HuH-7.5 (cell line): Measurements from ENCODE around the gene FHOD1.

Source experiments
- DNase-seq: peaks from one replicate; pipeline ENCODE4 v3.0.0; 2011; ENCODE audit warnings: low spot score

FHOD1 gene

GRCh38 chr16:67277294-67277998 is 30.2 kb upstream of the FHOD1 start:
- DNase-seq, result no peak

GRCh38 chr16:67275321-67275720 is 28.0 kb upstream of the FHOD1 start:
- DNase-seq, result no peak

- no peak for DNase-seq
Observed at GRCh38 chr16:67271446-67271845, 24.2 kb upstream of the FHOD1 start.

GRCh38 chr16:67270931-67271338 is 23.7 kb upstream of the FHOD1 start:
- DNase-seq, result no peak

- no peak for DNase-seq
Observed at GRCh38 chr16:67269766-67270165, 22.5 kb upstream of the FHOD1 start.

- no peak for DNase-seq
Observed at GRCh38 chr16:67268136-67268579, 20.9 kb upstream of the FHOD1 start.

- DNase-seq, result no peak
Observed at GRCh38 chr16:67265834-67266233, 18.6 kb upstream of the FHOD1 start.

GRCh38 chr16:67264866-67265265 is 17.6 kb upstream of the FHOD1 start:
- DNase-seq, result no peak

GRCh38 chr16:67264277-67264676 is 17.0 kb upstream of the FHOD1 start:
- DNase-seq, result no peak

GRCh38 chr16:67263201-67263600 is 15.9 kb upstream of the FHOD1 start:
- no peak for DNase-seq

- no peak for DNase-seq
Observed at GRCh38 chr16:67260426-67261063, 13.3 kb upstream of the FHOD1 start.

GRCh38 chr16:67259705-67260104 is 12.4 kb upstream of the FHOD1 start:
- no peak for DNase-seq

GRCh38 chr16:67258161-67258835 is 11.0 kb upstream of the FHOD1 start:
- no peak for DNase-seq

- no peak for DNase-seq
Observed at GRCh38 chr16:67257486-67258160, 10.3 kb upstream of the FHOD1 start.

- no peak for DNase-seq
Observed at GRCh38 chr16:67256701-67257230, 9.5 kb upstream of the FHOD1 start.

- no peak for DNase-seq
Observed at GRCh38 chr16:67255553-67256221, 8.4 kb upstream of the FHOD1 start.

- DNase-seq, result no peak
Observed at GRCh38 chr16:67254801-67255552, 7.7 kb upstream of the FHOD1 start.

GRCh38 chr16:67252609-67253497 is 5.6 kb upstream of the FHOD1 start:
- DNase-seq, result no peak

- no peak for DNase-seq
Observed at GRCh38 chr16:67250045-67250327, 2.7 kb upstream of the FHOD1 start.
